SK-N-SH (cell line): ENCODE results near the gene PTCD2. TPM values are rescaled to one million over a fixed set of nuclear protein-coding genes. Genes with fewer than 3 reads are reported as not detected.

Experiments used
- CTCF ChIA-PET: fragments of 300-600, 350-600 bp; formaldehyde crosslinking; extraction: SDS; loops from one replicate; lab custom pipeline; 2021; lab: Yijun Ruan, JAX
- POLR2A ChIA-PET: fragments of 350-600 bp; sonication (Branson Sonifier 250); formaldehyde crosslinking; extraction: SDS; loops from one replicate; lab custom pipeline; 2020; ENCODE audit warnings: antibody characterized with exemption, inconsistent platforms; lab: Yijun Ruan, JAX
- DNase-seq: peaks from one replicate; pipeline ENCODE4 v3.0.0; 2012
- H2AFZ ChIP-seq: fragments of 200-600 bp; sonication (generic); 2 replicates; pipeline ENCODE4 v1.8.1; 2016; ENCODE audit warnings: antibody characterized with exemption, mild to moderate bottlenecking, low read depth
- H3F3A ChIP-seq: fragments of 200-600 bp; sonication (generic); replicated peaks from 2 replicates; pipeline ENCODE3; 2016; ENCODE audit warnings: antibody characterized with exemption, mild to moderate bottlenecking; ENCODE audit not compliant: insufficient read depth
- H3K27ac ChIP-seq, 2 experiments: fragments of 200-500 bp in 1 of 2; fragments of 200-600 bp in 1 of 2; sonication (Bioruptor generic) in 1 of 2; sonication (generic), shearing (Covaris generic) in 1 of 2; 2 replicates each; pipeline versions ENCODE4 v1.5.1 to v1.6.1; 2014 to 2016; ENCODE audit warnings: low read depth in 2 of 2, inconsistent platforms in 1 of 2, low read length in 1 of 2, mild to moderate bottlenecking in 1 of 2, mixed read lengths in 1 of 2
- H3K27me3 ChIP-seq: fragments of 200-600 bp; sonication (generic), shearing (Covaris generic); 2 replicates; pipeline ENCODE4 v1.6.1; 2016; ENCODE audit warnings: mixed run types; ENCODE audit not compliant: insufficient read depth
- H3K36me3 ChIP-seq, 2 experiments: fragments of 200-500 bp in 1 of 2; fragments of 200-600 bp in 1 of 2; sonication (Bioruptor generic) in 1 of 2; sonication (generic) in 1 of 2; replicated peaks in 1 of 2; 2 replicates each; pipeline versions ENCODE3 to v1.5.1; 2014 to 2016; ENCODE audit warnings: low read length in 1 of 2, mild to moderate bottlenecking in 1 of 2; ENCODE audit not compliant: insufficient read depth in 2 of 2, control insufficient read depth in 1 of 2
- H3K4me1 ChIP-seq, 2 experiments: fragments of 200-500 bp in 1 of 2; fragments of 200-600 bp in 1 of 2; sonication (Bioruptor generic) in 1 of 2; sonication (generic), shearing (Covaris generic) in 1 of 2; 2 replicates each; pipeline versions ENCODE4 v1.5.1 to v1.6.1; 2014 to 2016; ENCODE audit warnings: low read depth in 1 of 2, low read length in 1 of 2, mixed run types in 1 of 2; ENCODE audit not compliant: insufficient read depth in 2 of 2, control insufficient read depth in 1 of 2
- H3K4me2 ChIP-seq: fragments of 200-600 bp; sonication (generic), shearing (Covaris generic); 2 replicates; pipeline ENCODE4 v1.6.1; 2017; ENCODE audit warnings: mixed run types
- H3K4me3 ChIP-seq, 2 experiments: fragments of 200-500 bp in 1 of 2; fragments of 200-600 bp in 1 of 2; sonication (Bioruptor generic) in 1 of 2; sonication (generic), shearing (Covaris generic) in 1 of 2; 2 replicates each; pipeline versions ENCODE4 v1.5.1 to v1.8.1; 2014 to 2016; ENCODE audit warnings: low read depth in 2 of 2, inconsistent platforms in 1 of 2, low read length in 1 of 2, mild to moderate bottlenecking in 1 of 2, mixed read lengths in 1 of 2, moderate library complexity in 1 of 2
- H3K79me2 ChIP-seq: fragments of 200-600 bp; sonication (generic); 2 replicates; pipeline ENCODE4 v1.8.1; 2017; ENCODE audit warnings: mild to moderate bottlenecking; ENCODE audit not compliant: insufficient read depth
- H3K9ac ChIP-seq: fragments of 200-600 bp; sonication (generic); 2 replicates; pipeline ENCODE4 v1.6.1; 2017; ENCODE audit warnings: mixed run types
- H3K9me2 ChIP-seq: fragments of 200-600 bp; sonication (generic); 2 replicates; pipeline ENCODE4 v1.6.1; 2017; ENCODE audit warnings: mixed run types
- H3K9me3 ChIP-seq: fragments of 200-600 bp; sonication (generic); 2 replicates; pipeline ENCODE4 v1.6.1; 2017; ENCODE audit warnings: mixed run types, mild to moderate bottlenecking, moderate library complexity
- H4K20me1 ChIP-seq: fragments of 200-600 bp; sonication (generic); 2 replicates; pipeline ENCODE4 v1.6.1; 2017; ENCODE audit warnings: mild to moderate bottlenecking, mixed run types; ENCODE audit not compliant: insufficient read depth
- CHD2 ChIP-seq: fragments of 150-350 bp; IDR thresholded peaks from 2 replicates; pipeline ENCODE4 v1.6.1; 2018; ENCODE audit warnings: low read length; ENCODE audit not compliant: partially characterized antibody
- FOSL2 ChIP-seq: IDR thresholded peaks from 2 replicates; pipeline ENCODE4 v1.4.0; 2012; ENCODE audit warnings: low read depth, mild to moderate bottlenecking, moderate library complexity, borderline replicate concordance
- GABPA ChIP-seq: IDR thresholded peaks from 2 replicates; pipeline ENCODE4 v1.4.0; 2012; ENCODE audit warnings: low read depth, mild to moderate bottlenecking
- MEF2A ChIP-seq: IDR thresholded peaks from 2 replicates; pipeline ENCODE4 v1.4.0; 2012; ENCODE audit warnings: low read depth, borderline replicate concordance
- MXI1 ChIP-seq: IDR thresholded peaks from 2 replicates; pipeline ENCODE4 v1.6.1; 2012; ENCODE audit warnings: mild to moderate bottlenecking, low read depth, low read length, improper control_type of control experiment
- NFIC ChIP-seq: IDR thresholded peaks from 2 replicates; pipeline ENCODE4 v1.4.0; 2012; ENCODE audit warnings: borderline replicate concordance
- NRF1 ChIP-seq: IDR thresholded peaks from 2 replicates; pipeline ENCODE4 v1.6.1; 2012; ENCODE audit warnings: low read depth, mild to moderate bottlenecking, low read length
- RAD21 ChIP-seq: IDR thresholded peaks from 2 replicates; pipeline ENCODE4 v1.6.1; 2012; ENCODE audit warnings: mild to moderate bottlenecking, low read length
- RXRA ChIP-seq: IDR thresholded peaks from 2 replicates; pipeline ENCODE4 v1.4.0; 2012; ENCODE audit warnings: low read depth, mild to moderate bottlenecking, borderline replicate concordance
- TAF1 ChIP-seq: IDR thresholded peaks from 2 replicates; pipeline ENCODE4 v1.6.1; 2012; ENCODE audit warnings: low read depth, mild to moderate bottlenecking, low read length, moderate library complexity, borderline replicate concordance
- TCF12 ChIP-seq: IDR thresholded peaks from 2 replicates; pipeline ENCODE4 v1.4.0; 2012
- YY1 ChIP-seq: IDR thresholded peaks from 2 replicates; pipeline ENCODE4 v1.4.0; 2012; ENCODE audit warnings: low read depth, mild to moderate bottlenecking
- WGBS: methylation state at CpG from one replicate; pipeline ENCODE4 v1.1.6; 2017; ENCODE audit warnings: low lambda C conversion rate; 5-methylcytosine and 5-hydroxymethylcytosine counted together
- polyA plus RNA-seq, 3 experiments: library from polyadenylated mRNA; depleted of rRNA; stranded (reverse); fragments of >200 nt; gene quantifications; 2 replicates each; pipeline ENCODE4 v1.2.3, GENCODE V29; 2012

The PTCD2 gene
- polyA plus RNA-seq, 1 of the 3 experiments (the other 2 are of a cell fraction): 6.7 TPM

DNA sequence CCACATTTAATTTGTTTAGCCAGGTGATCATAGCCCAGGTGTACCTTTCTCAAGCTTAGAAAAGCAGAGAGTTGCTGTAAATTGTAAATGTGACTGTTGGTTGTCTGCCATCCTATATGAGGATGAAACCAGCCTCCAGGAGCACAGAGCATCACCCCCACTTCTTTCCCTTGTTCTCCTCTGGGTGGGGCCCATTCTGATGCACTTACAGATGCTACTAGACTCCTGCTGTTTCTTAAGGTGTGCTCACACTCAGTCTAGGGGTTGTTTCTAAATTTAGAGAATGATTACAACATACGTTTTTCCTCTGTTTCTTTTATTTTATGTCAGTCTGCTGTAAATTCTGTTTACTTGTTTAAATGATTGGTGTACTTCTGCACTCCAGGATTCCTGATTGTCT lies 10.5 kb downstream of the PTCD2 start:
- Histone ChIP-seq H3K79me2 (no peaks in the 10 kb centered on the region), H3K9ac (no peak overlapping the region), H3K4me1 (peaks cover 7 to 10% of the 10 kb centered on the region in 2 experiments; a peak in 2 of 4 replicates), H3K4me2 (no peak overlapping the region), H3K27me3 (no peaks in the 10 kb centered on the region), H3K9me2 (no peaks in the 10 kb centered on the region), H3K27ac (no peak overlapping the region), H3K4me3 (no peak overlapping the region), H3F3A (peaks cover 21% of the 10 kb centered on the region), H3K36me3 (peaks cover 49 to 52% of the 10 kb centered on the region in 2 experiments), H4K20me1 (no peaks in the 10 kb centered on the region), H3K9me3 (no peaks in the 10 kb centered on the region), H2AFZ (no peak overlapping the region)
- no peak for TF ChIP-seq NFIC
- TF ChIP-seq GABPA: no peak
- TF ChIP-seq FOSL2: no peak
- POLR2A ChIA-PET: no interaction called here
- no peak for DNase-seq
- WGBS: 84% methylated on average over 1 of the region's 1 CpG
- CTCF ChIA-PET: no interaction called here

- no peak for TF ChIP-seq MEF2A
- no peak for TF ChIP-seq CHD2
- TF ChIP-seq TCF12: no peak
- TF ChIP-seq MXI1: no peak
- no peak for TF ChIP-seq NFIC
- TF ChIP-seq NRF1: no peak
- no peak for TF ChIP-seq TAF1
- TF ChIP-seq RXRA: no peak
- no peak for TF ChIP-seq RAD21
- no peak for TF ChIP-seq GABPA
- TF ChIP-seq YY1: no peak
- Histone ChIP-seq H4K20me1 (no peaks in the 10 kb centered on the region), H3K9me3 (no peaks in the 10 kb centered on the region), H3K4me3 (no peak overlapping the region), H2AFZ (no peak overlapping the region), H3K9me2 (no peaks in the 10 kb centered on the region), H3K79me2 (no peaks in the 10 kb centered on the region), H3K27me3 (no peaks in the 10 kb centered on the region), H3K36me3 (peaks cover 46 to 62% of the 10 kb centered on the region in 2 experiments), H3F3A (peaks cover 3% of the 10 kb centered on the region), H3K4me2 (no peak overlapping the region), H3K4me1 (no peaks in the 10 kb centered on the region), H3K27ac (no peak overlapping the region), H3K9ac (no peak overlapping the region)
- POLR2A ChIA-PET: no interaction called here
- no peak for DNase-seq
- CTCF ChIA-PET: no interaction called here
- WGBS: 91% methylated on average over 1 of the region's 1 CpG
Observed at GRCh38 chr5:72337159-72337558, 17.0 kb downstream of the PTCD2 start.

DNA sequence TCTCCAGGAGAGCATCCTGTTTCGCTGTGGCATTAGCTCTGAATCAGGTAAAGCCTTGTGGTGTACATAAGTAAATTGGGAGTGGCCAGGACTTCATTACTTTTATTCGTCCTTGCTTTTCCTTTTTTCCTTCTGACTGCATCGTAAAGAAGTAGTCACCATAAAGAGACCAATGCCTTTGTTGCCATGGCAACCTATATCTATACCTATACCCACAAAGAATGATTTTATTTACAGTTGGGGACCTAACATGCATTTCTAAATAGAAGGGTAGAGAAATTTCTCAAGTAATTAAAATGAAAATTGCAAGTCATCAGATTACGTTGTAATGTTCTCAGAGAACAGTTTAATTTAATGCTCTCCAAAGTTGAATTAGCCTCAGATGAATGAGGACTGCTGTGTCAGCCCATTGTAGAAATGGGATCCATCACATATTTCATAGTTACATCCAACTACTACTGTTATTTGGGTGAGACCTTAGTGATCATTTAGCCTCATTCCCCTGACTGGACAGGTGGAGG lies 18.6 kb downstream of the PTCD2 start:
- Histone ChIP-seq H3K4me3 (no peak overlapping the region), H4K20me1 (no peaks in the 10 kb centered on the region), H3K27ac (no peak overlapping the region), H3F3A (no peaks in the 10 kb centered on the region), H2AFZ (no peak overlapping the region), H3K9me2 (no peaks in the 10 kb centered on the region), H3K9me3 (no peaks in the 10 kb centered on the region), H3K4me2 (no peak overlapping the region), H3K27me3 (no peaks in the 10 kb centered on the region), H3K36me3 (peaks cover 40 to 64% of the 10 kb centered on the region in 2 experiments), H3K4me1 (no peaks in the 10 kb centered on the region), H3K9ac (no peak overlapping the region), H3K79me2 (no peaks in the 10 kb centered on the region)
- TF ChIP-seq MXI1: no peak
- CTCF ChIA-PET: interaction anchor here (1.0 kb wide), 1 partner anchor 17 kb away, joined by 3 read pairs; no protein-coding TSS in a partner anchor
- POLR2A ChIA-PET: no interaction called here
- no peak for DNase-seq
- WGBS: 90% methylated on average over 4 of the region's 4 CpGs
